Right atrium auricular region (tissue), 2 donors: ENCODE results near the gene GPR37. TPM values are rescaled to one million over a fixed set of nuclear protein-coding genes. Genes with fewer than 3 reads are reported as not detected.

Experiments
- total RNA-seq, 2 donors: library from RNA; depleted of rRNA; stranded (reverse); fragments of >200 nt; gene quantifications; one replicate each; pipeline ENCODE4 v1.1.0, GENCODE V29; 2016

The GPR37 gene
- total RNA-seq, 2 donors from 2014 or later, result 1.1 TPM; not detected in 1

Other genes starting within 250 kb of the GPR37 start
- 10 to 100 TPM; 10.7 to 15.5 TPM for gene POT1, start 164.0 kb upstream of the GPR37 start, total RNA-seq